Measurements from ENCODE around the gene KIAA1671.
"Not testable (repeated sequence)": the region's sequence is repeated elsewhere in the genome, so short reads cannot be mapped to it uniquely, and the experiment has no call there.

DNA sequence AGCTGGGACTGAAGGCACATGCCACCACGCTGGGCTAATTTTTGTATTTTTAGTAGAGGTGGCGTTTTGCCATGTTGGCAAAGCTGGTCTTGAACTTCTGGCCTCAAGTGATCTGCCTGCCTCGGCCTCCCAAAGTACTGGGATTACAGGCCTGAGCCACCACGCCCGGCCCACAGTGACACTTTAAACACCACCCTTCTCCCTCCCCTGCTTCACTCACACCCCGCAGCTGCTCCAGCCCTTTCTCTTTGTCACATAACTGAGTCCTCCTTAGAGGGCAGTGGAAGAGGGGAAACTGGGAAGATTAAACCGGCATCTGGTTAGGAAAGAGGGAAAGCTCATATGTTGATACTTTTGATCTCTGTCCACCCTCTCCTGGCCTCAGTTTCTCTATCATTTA, 252.0 kb downstream of the KIAA1671 start:
- TF ChIP-seq, protein P1, sequence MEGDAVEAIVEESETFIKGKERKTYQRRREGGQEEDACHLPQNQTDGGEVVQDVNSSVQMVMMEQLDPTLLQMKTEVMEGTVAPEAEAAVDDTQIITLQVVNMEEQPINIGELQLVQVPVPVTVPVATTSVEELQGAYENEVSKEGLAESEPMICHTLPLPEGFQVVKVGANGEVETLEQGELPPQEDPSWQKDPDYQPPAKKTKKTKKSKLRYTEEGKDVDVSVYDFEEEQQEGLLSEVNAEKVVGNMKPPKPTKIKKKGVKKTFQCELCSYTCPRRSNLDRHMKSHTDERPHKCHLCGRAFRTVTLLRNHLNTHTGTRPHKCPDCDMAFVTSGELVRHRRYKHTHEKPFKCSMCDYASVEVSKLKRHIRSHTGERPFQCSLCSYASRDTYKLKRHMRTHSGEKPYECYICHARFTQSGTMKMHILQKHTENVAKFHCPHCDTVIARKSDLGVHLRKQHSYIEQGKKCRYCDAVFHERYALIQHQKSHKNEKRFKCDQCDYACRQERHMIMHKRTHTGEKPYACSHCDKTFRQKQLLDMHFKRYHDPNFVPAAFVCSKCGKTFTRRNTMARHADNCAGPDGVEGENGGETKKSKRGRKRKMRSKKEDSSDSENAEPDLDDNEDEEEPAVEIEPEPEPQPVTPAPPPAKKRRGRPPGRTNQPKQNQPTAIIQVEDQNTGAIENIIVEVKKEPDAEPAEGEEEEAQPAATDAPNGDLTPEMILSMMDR (IDR thresholded peaks at IDR 0.05; ENCODE audit: low read length) = not testable (repeated sequence)
- not testable (repeated sequence) for TF ChIP-seq EZH2 (IDR thresholded peaks at IDR 0.05; ENCODE audit: borderline replicate concordance, low read length)
